ENCODE measurements around the gene PCYT1A. TPM values are rescaled to one million over a fixed set of nuclear protein-coding genes. Genes with fewer than 3 reads are reported as not detected.
"Not testable (repeated sequence)": the region's sequence is repeated elsewhere in the genome, so short reads cannot be mapped to it uniquely, and the experiment has no call there.

PCYT1A gene
- total RNA-seq, 2 donors from 2014 or later = 41.8 to 78.3 TPM

DNA sequence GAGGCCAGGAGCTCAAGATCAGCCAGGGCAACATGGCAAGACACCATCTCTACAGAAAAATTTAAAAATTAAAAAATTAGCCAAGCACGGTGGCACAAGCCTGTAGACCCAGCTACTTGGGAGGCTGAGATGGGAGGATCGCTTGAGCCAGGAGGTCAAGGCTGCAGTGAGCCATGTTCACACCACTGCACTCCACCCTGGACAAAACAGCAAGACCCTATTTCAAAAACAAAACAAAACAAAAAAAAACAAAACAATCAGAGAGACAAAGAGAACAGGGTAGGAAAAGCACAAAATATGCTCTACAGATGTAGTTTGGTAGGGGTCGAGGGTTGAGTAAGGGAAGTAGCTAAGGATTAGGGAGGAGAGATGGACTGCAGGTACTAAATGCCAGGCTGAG is 27.1 kb upstream of the PCYT1A start:
- TF ChIP-seq POLR2AphosphoS5 (IDR thresholded peaks at IDR 0.05) = no peak
- TF ChIP-seq POLR2A (IDR thresholded peaks at IDR 0.05) = no peak
- TF ChIP-seq, protein P1, sequence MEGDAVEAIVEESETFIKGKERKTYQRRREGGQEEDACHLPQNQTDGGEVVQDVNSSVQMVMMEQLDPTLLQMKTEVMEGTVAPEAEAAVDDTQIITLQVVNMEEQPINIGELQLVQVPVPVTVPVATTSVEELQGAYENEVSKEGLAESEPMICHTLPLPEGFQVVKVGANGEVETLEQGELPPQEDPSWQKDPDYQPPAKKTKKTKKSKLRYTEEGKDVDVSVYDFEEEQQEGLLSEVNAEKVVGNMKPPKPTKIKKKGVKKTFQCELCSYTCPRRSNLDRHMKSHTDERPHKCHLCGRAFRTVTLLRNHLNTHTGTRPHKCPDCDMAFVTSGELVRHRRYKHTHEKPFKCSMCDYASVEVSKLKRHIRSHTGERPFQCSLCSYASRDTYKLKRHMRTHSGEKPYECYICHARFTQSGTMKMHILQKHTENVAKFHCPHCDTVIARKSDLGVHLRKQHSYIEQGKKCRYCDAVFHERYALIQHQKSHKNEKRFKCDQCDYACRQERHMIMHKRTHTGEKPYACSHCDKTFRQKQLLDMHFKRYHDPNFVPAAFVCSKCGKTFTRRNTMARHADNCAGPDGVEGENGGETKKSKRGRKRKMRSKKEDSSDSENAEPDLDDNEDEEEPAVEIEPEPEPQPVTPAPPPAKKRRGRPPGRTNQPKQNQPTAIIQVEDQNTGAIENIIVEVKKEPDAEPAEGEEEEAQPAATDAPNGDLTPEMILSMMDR (IDR thresholded peaks at IDR 0.05) = no peak
- WGBS = 86% methylated on average over 3 of the region's 3 CpGs
- Histone ChIP-seq H3K4me3 (no peak overlapping the region), H3K27me3 (replicated peaks; ENCODE audit: insufficient read depth) (no peaks in the 10 kb centered on the region), H3K9me3 (no peaks in the 10 kb centered on the region), H3K36me3 (no peaks in the 10 kb centered on the region), H3K4me1 (replicated peaks) (no peaks in the 10 kb centered on the region), H3K27ac (no peak overlapping the region)
- intact Hi-C loops (cut with DNase I) = no loop called here
- DNase-seq (ENCODE audit: low spot score) = no peak

DNA sequence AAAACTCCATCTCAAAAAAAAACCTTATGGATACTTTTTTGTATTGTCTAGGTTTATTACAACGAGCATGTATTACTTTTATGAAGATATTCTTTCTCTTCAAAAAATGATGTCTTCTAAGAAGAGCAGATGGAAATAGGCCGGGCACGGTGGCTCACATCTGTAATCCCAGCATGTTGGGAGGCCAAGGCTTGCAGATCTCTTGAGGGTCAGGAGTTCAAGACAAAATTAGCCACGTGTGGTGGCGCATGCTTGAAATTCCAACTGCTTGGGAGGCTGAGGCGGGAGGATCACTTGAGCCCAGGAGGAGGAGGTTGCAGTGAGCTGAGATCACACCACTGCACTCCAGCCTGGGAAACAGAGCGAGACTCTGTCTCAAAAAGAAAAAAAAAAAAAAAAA is 26.6 kb upstream of the PCYT1A start:
- H3K4me1 ChIP-seq (replicated peaks); intact Hi-C loops (cut with DNase I); H3K36me3 ChIP-seq; H3K9me3 ChIP-seq; H3K27ac ChIP-seq; H3K27me3 ChIP-seq (replicated peaks; ENCODE audit: insufficient read depth); H3K4me3 ChIP-seq; DNase-seq (ENCODE audit: low spot score): not testable (repeated sequence)
- 87% methylated on average over 7 of the region's 7 CpGs for WGBS

DNA sequence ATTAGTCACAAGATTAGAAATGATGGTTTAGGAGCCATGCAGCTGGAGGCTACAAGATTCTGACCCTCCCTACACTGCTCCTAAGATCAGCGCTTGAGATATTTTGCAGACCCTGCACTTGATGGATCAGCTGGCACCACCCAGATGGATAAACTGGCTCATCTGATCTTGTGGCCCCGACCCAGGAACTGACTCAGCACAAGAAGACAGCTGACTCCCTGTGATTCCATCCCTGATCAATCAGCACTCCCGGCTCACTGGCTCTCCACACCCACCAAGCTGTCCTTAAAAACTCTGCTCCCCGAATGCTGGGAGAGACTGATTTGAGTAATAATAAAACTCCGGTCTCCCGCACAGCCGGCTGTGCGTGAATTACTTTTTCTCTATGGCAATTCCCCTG is 15.4 kb upstream of the PCYT1A start:
- H3K36me3 ChIP-seq; H3K27me3 ChIP-seq (replicated peaks; ENCODE audit: insufficient read depth); H3K4me3 ChIP-seq; intact Hi-C loops (cut with DNase I); DNase-seq (ENCODE audit: low spot score); H3K27ac ChIP-seq; H3K4me1 ChIP-seq (replicated peaks); H3K9me3 ChIP-seq: not testable (repeated sequence)
- WGBS = 89% methylated on average over 7 of the region's 8 CpGs

DNA sequence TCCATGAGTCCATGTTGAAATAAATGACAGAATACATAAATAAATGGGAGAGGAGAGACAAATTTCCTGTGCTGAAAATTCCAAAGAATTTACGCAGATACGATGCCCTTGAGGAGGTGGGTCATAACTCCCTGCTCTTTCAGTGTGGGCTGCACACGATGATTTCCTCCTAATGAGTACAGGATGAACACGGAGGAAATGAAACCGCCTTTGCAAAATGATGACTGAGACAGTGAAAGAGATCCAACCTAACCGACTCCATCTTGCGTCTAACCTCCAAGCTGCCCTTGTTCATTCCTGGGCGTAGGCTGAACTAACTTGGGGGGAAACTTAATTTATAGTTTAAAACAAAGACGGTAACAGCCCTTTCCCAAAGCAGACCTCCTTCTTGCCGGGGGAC is 15.0 kb upstream of the PCYT1A start:
- intact Hi-C loops (cut with DNase I); H3K4me3 ChIP-seq; H3K4me1 ChIP-seq (replicated peaks); DNase-seq (ENCODE audit: low spot score); H3K36me3 ChIP-seq; H3K9me3 ChIP-seq; H3K27ac ChIP-seq; H3K27me3 ChIP-seq (replicated peaks; ENCODE audit: insufficient read depth): not testable (repeated sequence)
- WGBS = 84% methylated on average over 8 of the region's 10 CpGs

DNA sequence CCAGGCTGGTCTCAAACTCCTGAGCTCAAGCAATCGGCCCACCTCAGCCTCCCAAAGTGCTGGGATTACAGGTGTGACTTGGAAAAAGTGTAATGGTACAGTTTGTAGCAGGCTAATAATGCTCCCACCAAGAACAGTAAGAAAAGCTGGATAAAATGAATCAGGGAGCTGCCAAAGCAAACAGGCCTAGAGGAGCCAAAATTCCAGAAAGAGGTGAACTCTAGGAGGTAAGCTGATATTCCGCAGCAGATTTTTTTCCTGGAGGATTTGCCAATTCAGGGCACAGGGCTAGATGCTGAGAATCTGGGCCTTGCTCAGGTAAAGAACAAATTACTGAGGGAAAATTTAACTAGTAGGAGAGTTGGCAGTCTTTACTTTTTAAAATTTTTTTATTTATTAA is 11.0 kb upstream of the PCYT1A start:
- intact Hi-C loops (cut with DNase I) = no loop called here
- H3K4me3 ChIP-seq = no peak overlapping the region
- H3K27me3 ChIP-seq (replicated peaks; ENCODE audit: insufficient read depth) = no peaks in the 10 kb centered on the region

DNA sequence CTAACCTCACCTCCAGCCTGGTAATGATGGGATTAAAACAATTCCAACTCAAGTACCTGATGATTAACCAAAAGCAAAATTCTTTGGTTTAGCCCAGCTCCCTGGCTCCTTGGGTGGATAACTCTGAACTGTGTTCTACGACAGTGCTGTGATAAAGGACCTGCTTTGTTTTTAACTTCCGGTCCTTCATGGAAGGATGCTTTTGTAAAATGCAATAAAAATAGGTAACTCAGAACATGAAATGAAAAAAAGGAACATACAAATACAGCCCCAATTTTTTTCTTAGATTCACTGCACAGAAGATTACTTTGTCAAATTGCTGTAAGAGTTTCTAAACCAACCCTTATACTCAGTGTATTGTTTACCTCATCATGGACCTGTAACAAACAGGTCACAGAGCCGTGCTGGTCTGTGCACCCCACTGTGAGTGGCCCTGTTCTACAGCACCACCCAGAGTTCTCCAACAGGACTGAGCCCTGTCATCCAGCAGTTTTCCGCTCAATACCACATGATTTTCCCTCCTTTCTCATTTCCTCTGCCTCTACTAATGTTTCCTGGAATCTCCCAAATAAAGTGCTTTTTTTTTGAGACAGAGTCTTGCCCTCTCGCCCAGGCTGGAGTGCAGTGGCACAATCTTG is 4.9 kb upstream of the PCYT1A start:
- Histone ChIP-seq H3K4me3 (no peak overlapping the region), H3K27ac (no peak overlapping the region), H3K27me3 (replicated peaks; ENCODE audit: insufficient read depth) (no peaks in the 10 kb centered on the region), H3K36me3 (no peaks in the 10 kb centered on the region), H3K9me3 (no peaks in the 10 kb centered on the region), H3K4me1 (replicated peaks) (no peaks in the 10 kb centered on the region)
- WGBS = 90% methylated on average over 5 of the region's 5 CpGs
- TF ChIP-seq, protein P1 (IDR thresholded peaks at IDR 0.05) = no peak
- TF ChIP-seq POLR2A (IDR thresholded peaks at IDR 0.05) = no peak
- no peak for DNase-seq (ENCODE audit: low spot score)
- intact Hi-C loops (cut with DNase I) = no loop called here

More for the DNA sequence above, 11.0 kb upstream of the PCYT1A start:
- DNase-seq (ENCODE audit: low spot score) = no peak
- no peak for TF ChIP-seq POLR2A (IDR thresholded peaks at IDR 0.05)
- TF ChIP-seq, protein P1 (IDR thresholded peaks at IDR 0.05) = no peak
- no peak overlapping the region for H3K27ac ChIP-seq
- 47% methylated on average over 2 of the region's 2 CpGs for WGBS
- no peaks in the 10 kb centered on the region for H3K9me3 ChIP-seq
- no peaks in the 10 kb centered on the region for H3K36me3 ChIP-seq
- no peaks in the 10 kb centered on the region for H3K4me1 ChIP-seq (replicated peaks)

All from prostate gland (tissue), 2 donors.